ENCODE measurements around the gene NBDY.
"Not testable (repeated sequence)": the region's sequence is repeated elsewhere in the genome, so short reads cannot be mapped to it uniquely, and the experiment has no call there.

Gene NBDY

DNA sequence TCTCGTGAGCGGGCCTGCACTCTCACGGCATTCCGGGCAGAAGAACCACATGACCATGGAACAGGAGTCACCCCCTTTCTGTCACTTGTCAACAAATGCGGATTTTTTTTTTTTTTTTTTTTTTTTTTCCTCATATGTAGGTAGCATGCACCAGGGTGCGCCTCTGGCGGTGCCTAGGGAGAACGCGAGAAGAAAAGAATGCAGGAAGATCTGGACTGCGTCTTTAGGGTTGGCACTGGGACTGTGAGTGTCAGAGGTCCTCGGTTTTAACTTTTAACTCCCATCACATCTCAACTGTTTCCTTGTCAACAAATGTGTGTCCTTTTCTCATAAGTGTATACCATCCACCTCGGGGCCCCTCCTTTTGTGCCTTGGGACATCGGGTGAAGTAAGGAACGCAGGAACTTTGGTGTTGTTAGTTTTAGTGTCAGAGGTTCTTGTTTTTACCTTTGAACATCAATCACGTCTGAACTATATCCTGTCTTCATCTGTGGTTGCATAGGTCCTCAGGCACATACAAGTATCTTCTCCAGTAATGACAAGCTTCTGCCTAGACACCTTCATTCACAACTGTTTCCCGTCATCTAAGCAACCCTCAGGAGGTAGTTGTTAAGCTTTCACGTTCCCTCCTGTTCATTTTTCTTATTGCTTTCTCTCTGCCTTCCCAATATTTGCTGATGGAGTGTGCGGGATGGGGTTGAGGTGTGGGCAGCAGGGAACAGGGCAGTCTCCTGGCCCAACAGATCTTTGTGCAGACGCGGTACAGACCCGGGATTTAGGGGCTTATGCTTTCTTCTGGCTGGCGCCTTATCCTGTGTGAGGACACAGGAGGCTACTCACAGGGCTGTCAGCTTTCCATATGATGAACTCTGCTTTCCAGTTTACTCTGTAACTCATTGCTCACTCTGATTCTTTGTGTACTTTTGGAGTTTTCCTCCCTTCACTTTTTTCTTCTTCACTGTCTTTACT is 51.9 kb downstream of the NBDY start:
- CTCF ChIA-PET; DNase-seq (ENCODE audit: extremely low spot score); POLR2A ChIA-PET: not testable (repeated sequence)

DNA sequence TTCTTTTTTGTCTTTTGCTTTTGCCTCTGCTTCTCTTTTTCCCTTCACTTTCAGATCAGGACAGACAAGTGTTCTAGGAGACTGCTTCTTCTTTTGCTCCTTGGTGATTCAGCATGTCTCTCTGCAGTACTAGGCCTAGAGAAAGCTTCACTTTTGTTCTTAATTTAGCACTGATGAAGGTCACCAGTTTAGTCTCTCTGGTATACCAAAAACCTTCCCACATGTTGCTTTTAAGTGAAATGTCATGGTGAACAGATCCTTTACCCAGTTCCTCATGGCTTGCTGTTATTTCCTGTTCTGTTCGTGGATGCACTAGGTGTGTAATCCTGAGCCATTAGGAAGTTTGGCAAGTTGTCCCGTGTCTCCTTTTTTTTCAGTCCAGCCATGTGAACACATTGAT is 53.3 kb downstream of the NBDY start:
- DNase-seq (ENCODE audit: extremely low spot score), result no peak
- TF ChIP-seq SUZ12 (IDR thresholded peaks at IDR 0.05) (no peak), TARDBP (IDR thresholded peaks at IDR 0.05) (no peak), FOXM1 (IDR thresholded peaks at IDR 0.05; ENCODE audit: borderline replicate concordance) (no peak), ELF4 (IDR thresholded peaks at IDR 0.05) (no peak), FOXA1 (IDR thresholded peaks at IDR 0.05) (no peak), ZNF384 (IDR thresholded peaks at IDR 0.05) (no peak), ARNT (IDR thresholded peaks at IDR 0.05) (no peak), LEF1 (IDR thresholded peaks at IDR 0.05; ENCODE audit: borderline replicate concordance) (no peak), HDGF (IDR thresholded peaks at IDR 0.05; ENCODE audit: borderline replicate concordance) (no peak), CTBP1 (IDR thresholded peaks at IDR 0.05; ENCODE audit: borderline replicate concordance) (no peak), L3MBTL2 (conservative IDR thresholded peaks at IDR 0.05) (no peak), BHLHE40 (IDR thresholded peaks at IDR 0.05; ENCODE audit: borderline replicate concordance) (no peak), FOXK2 (IDR thresholded peaks at IDR 0.05) (no peak)
- TF ChIP-seq, protein P1, sequence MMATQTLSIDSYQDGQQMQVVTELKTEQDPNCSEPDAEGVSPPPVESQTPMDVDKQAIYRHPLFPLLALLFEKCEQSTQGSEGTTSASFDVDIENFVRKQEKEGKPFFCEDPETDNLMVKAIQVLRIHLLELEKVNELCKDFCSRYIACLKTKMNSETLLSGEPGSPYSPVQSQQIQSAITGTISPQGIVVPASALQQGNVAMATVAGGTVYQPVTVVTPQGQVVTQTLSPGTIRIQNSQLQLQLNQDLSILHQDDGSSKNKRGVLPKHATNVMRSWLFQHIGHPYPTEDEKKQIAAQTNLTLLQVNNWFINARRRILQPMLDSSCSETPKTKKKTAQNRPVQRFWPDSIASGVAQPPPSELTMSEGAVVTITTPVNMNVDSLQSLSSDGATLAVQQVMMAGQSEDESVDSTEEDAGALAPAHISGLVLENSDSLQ (IDR thresholded peaks at IDR 0.05), result no peak
- ChIA-PET CTCF (no interaction called here), POLR2A (no interaction called here)

DNA sequence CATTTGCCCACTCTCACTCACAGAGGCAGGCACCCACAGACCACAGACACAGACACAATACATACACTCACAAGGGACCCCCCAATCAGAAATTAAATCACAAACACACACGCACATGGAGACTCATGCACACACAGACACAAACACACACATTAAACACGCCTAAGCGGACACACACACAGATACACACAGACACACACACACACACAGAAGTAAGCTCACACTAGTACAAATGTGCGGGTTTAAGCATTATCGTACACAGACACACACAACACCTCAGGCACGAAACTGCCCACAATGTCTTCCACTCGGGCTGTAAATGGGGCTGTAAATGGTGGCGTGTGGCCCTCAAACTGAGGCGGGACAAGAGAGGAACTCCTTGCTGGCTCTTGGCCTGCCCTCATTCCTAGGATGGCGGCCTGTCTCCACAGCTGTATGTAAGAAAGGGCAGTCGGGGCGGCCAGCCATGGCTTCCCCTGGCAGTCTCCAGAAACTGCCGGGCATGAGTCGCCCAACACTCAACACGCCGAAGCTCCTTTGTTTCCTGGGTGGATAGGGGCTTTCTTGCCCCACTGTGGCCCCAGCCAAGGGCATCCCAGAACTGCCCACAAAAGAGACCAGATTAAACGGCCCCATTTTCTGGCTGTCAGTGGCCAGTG is 53.9 kb downstream of the NBDY start:
- TF ChIP-seq FOXM1 (IDR thresholded peaks at IDR 0.05; ENCODE audit: borderline replicate concordance) (no peak), ARNT (IDR thresholded peaks at IDR 0.05) (no peak), L3MBTL2 (conservative IDR thresholded peaks at IDR 0.05) (no peak), BHLHE40 (IDR thresholded peaks at IDR 0.05; ENCODE audit: borderline replicate concordance) (no peak), HDGF (IDR thresholded peaks at IDR 0.05; ENCODE audit: borderline replicate concordance) (no peak), ZNF384 (IDR thresholded peaks at IDR 0.05) (no peak)
- TF ChIP-seq, protein P1 (IDR thresholded peaks at IDR 0.05), result no peak
- CTCF ChIA-PET, result no interaction called here
- no peak for DNase-seq (ENCODE audit: extremely low spot score)

DNA sequence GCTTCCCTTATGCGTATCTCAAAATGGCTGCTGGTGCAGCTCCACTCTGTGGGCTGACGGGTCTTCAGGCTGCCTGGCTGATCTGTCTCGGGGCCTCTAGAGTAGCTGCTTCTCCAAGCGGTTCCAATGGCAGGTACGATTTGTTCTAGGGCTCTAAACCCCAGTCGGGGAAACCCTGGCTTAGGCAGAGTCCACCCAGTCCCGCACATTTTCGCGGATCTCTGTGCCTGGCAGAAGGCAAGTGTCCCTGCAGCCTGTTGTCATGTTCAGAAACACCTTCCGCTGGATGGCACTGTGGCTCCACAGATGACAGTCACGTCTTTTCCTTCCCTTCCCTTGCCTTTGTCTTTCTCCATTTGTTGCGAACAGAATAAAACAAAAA is 54.4 kb downstream of the NBDY start:
- DNase-seq (ENCODE audit: extremely low spot score), result no peak
- CTCF ChIA-PET, result no interaction called here
- TF ChIP-seq ARNT (IDR thresholded peaks at IDR 0.05) (no peak), BHLHE40 (IDR thresholded peaks at IDR 0.05; ENCODE audit: borderline replicate concordance) (no peak), ELF4 (IDR thresholded peaks at IDR 0.05) (no peak)
- POLR2A ChIA-PET, result no interaction called here

More for the DNA sequence above, 53.9 kb downstream of the NBDY start:
- POLR2A ChIA-PET, result no interaction called here

DNA sequence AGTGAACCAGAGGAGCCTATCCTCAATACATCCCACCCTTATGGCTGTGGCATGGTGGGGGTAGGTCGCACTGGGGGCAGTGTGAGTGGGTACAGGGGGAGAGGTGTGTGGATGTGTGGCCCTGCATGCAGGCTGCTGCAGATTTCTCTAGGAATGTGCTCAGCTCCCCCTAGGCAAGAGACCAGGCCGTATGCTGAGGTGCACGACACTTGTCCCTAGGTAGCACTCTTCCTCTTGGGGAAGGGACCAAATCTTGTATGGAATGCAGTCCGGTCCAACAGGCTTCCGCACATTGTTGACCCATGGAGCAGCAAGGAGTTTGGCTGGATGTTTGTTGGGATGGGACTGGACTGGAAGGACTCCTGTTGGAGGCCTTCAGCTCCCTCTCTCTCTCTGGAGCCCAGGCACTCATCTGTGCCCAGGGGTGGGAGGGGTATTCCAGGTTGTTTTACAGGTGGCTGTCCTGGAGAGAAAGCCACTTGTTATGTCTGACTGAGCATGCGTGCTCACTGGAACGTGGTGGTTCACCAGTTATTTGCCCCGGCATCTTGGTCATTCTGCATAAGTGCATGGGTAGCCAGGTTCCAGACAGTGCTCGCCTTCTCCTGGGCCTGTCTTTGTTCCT is 55.1 kb downstream of the NBDY start:
- DNase-seq (ENCODE audit: extremely low spot score), result no peak
- POLR2A ChIA-PET, result no interaction called here
- CTCF ChIA-PET, result no interaction called here
- TF ChIP-seq ARNT (IDR thresholded peaks at IDR 0.05) (no peak), ELF4 (IDR thresholded peaks at IDR 0.05) (no peak), FOXA1 (IDR thresholded peaks at IDR 0.05) (no peak), SUZ12 (IDR thresholded peaks at IDR 0.05) (no peak), L3MBTL2 (conservative IDR thresholded peaks at IDR 0.05) (no peak), ZNF384 (IDR thresholded peaks at IDR 0.05) (no peak), NFRKB (IDR thresholded peaks at IDR 0.05) (no peak), CTBP1 (IDR thresholded peaks at IDR 0.05; ENCODE audit: borderline replicate concordance) (no peak), TARDBP (IDR thresholded peaks at IDR 0.05) (no peak), HDGF (IDR thresholded peaks at IDR 0.05; ENCODE audit: borderline replicate concordance) (no peak), FOXM1 (IDR thresholded peaks at IDR 0.05; ENCODE audit: borderline replicate concordance) (no peak), FOXK2 (IDR thresholded peaks at IDR 0.05) (no peak), SP1 (IDR thresholded peaks at IDR 0.05) (no peak), BHLHE40 (IDR thresholded peaks at IDR 0.05; ENCODE audit: borderline replicate concordance) (no peak)
- TF ChIP-seq, protein P1 (IDR thresholded peaks at IDR 0.05), result no peak

DNA sequence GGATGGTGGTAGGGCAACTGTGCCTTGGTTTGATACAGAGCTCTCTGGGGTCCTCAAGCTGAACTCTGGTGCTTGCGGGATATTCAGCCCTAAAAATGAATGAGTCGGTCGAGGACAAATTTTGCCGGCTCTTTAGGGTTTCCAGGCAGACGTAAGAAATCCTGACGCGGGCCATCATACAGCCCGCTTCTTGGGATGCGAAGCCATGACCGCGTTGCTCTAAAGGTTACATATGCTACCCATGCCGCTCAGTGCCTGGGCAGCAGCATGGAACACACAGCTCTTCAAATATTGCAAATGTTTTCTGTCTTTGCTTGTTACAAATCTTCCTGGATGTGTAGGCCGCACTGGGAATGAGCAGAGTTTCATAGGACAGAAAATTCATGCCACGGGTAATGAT is 55.6 kb downstream of the NBDY start:
- TF ChIP-seq CTBP1 (IDR thresholded peaks at IDR 0.05; ENCODE audit: borderline replicate concordance) (no peak), ARNT (IDR thresholded peaks at IDR 0.05) (no peak), ZNF384 (IDR thresholded peaks at IDR 0.05) (no peak), FOXK2 (IDR thresholded peaks at IDR 0.05) (no peak), BHLHE40 (IDR thresholded peaks at IDR 0.05; ENCODE audit: borderline replicate concordance) (no peak), NFRKB (IDR thresholded peaks at IDR 0.05) (no peak), HDGF (IDR thresholded peaks at IDR 0.05; ENCODE audit: borderline replicate concordance) (no peak), SUZ12 (IDR thresholded peaks at IDR 0.05) (no peak), LEF1 (IDR thresholded peaks at IDR 0.05; ENCODE audit: borderline replicate concordance) (no peak), FOXA1 (IDR thresholded peaks at IDR 0.05) (no peak), L3MBTL2 (conservative IDR thresholded peaks at IDR 0.05) (no peak), FOXM1 (IDR thresholded peaks at IDR 0.05; ENCODE audit: borderline replicate concordance) (no peak), TARDBP (IDR thresholded peaks at IDR 0.05) (no peak)
- TF ChIP-seq, protein P1 (IDR thresholded peaks at IDR 0.05), result no peak
- CTCF ChIA-PET, result no interaction called here
- no peak for DNase-seq (ENCODE audit: extremely low spot score)
- POLR2A ChIA-PET, result no interaction called here

Data from HEK293T (cell line).